ENCODE results near the gene SRBD1. TPM values are rescaled to one million over a fixed set of nuclear protein-coding genes. Genes with fewer than 3 reads are reported as not detected.

The SRBD1 gene
- total RNA-seq, 5 donors from 2014 or later (not counting 1 experiment from before 2014, with no cell fraction given), result 16.1 to 22.8 (median 20.7) TPM

DNA sequence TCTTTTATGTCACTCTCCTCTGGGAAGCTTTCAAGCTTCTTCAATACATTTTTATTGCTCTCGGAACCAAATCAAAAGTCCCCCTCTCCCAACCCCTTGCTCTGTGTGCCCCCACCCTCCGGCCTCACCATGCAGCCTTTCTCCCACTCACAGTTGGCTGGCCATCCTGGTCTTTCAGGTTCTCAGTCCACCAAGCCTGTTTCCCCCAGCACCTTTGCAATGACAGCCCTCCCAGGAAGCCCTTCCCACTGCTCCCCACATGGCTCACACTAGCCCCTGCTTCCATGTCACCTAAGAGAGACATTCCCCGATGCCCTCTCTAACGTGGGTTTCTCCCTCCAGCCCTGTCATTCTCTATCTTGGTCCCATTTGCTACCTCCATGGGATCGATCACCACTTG is 266.6 kb downstream of the SRBD1 start:
- ATAC-seq (replicated peaks in 1 of 4) (no peak), DNase-seq (no peak)
- no peak overlapping the region for H3K27ac ChIP-seq (ENCODE audit: low read length)
- ChIA-PET CTCF (no interaction called here), POLR2A (no interaction called here)
- no peak overlapping the region for H3K4me3 Mint-ChIP-seq
- peaks cover 9 to 17% of the 10 kb centered on the region in 2 donors for H3K27me3 Mint-ChIP-seq
- no peaks in the 10 kb centered on the region for H3K9me3 ChIP-seq
- WGBS (ENCODE audit: insufficient coverage), result 56% methylated on average over 4 of the region's 5 CpGs
- peaks cover 0 to 5% of the 10 kb centered on the region in 2 experiments for H3K27me3 ChIP-seq (replicated peaks in 1 of 2; ENCODE audit: control insufficient read depth in 2 of 2, extremely low read depth in 1 of 2, insufficient read depth in 2 of 2, low read length in 1 of 2)
- peaks cover 0 to 5% (median 0%) of the 10 kb centered on the region in 3 donors for H3K9me3 Mint-ChIP-seq
- no peaks in the 10 kb centered on the region for H3K36me3 ChIP-seq (ENCODE audit: control insufficient read depth in 2 of 2, extremely low read depth in 1 of 2, insufficient read depth in 1 of 2, low read length in 1 of 2)
- H3K27ac Mint-ChIP-seq, result no peak overlapping the region
- no peak overlapping the region for H3K4me3 ChIP-seq (ENCODE audit: control insufficient read depth in 1 of 2, extremely low read depth in 1 of 2, low read length in 1 of 2)
- no peaks in the 10 kb centered on the region for H3K36me3 Mint-ChIP-seq
- no peaks in the 10 kb centered on the region for H3K4me1 ChIP-seq (ENCODE audit: control insufficient read depth in 1 of 2, extremely low read depth in 1 of 2, insufficient read depth in 2 of 2, low read length in 2 of 2)
- no peaks in the 10 kb centered on the region for H3K4me1 Mint-ChIP-seq

DNA sequence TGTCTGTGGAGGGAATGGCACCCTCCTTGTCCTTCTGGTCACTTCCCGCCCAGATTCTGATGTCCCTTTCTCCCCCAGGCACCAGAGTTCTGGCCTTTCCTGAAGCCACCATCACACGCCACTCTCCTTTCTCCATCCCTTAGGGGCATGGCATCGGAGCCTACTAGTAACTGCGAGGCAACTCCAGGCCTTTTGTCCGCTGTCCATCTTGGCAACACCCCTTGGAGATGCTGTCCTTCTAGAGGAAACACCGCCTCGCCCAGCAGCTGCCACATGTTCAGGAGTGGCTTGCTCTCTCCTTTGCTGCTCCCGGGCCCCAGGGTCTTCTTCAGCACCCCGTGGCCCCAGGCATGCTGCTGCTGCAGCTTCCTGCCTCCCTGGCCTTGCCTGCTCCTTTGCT is 267.0 kb downstream of the SRBD1 start:
- H3K36me3 ChIP-seq (ENCODE audit: control insufficient read depth in 2 of 2, extremely low read depth in 1 of 2, insufficient read depth in 1 of 2, low read length in 1 of 2), result no peaks in the 10 kb centered on the region
- 81% methylated on average over 9 of the region's 9 CpGs for WGBS (ENCODE audit: insufficient coverage)
- peaks cover 9 to 17% of the 10 kb centered on the region in 2 donors for H3K27me3 Mint-ChIP-seq
- no peaks in the 10 kb centered on the region for H3K4me1 Mint-ChIP-seq
- no peak overlapping the region for H3K27ac Mint-ChIP-seq
- POLR2A ChIA-PET, result no interaction called here
- no peak for ATAC-seq (replicated peaks in 1 of 4)
- CTCF ChIA-PET, result no interaction called here
- no peaks in the 10 kb centered on the region for H3K4me1 ChIP-seq (ENCODE audit: control insufficient read depth in 1 of 2, extremely low read depth in 1 of 2, insufficient read depth in 2 of 2, low read length in 2 of 2)
- H3K4me3 ChIP-seq (ENCODE audit: control insufficient read depth in 1 of 2, extremely low read depth in 1 of 2, low read length in 1 of 2), result no peak overlapping the region
- H3K36me3 Mint-ChIP-seq, result no peaks in the 10 kb centered on the region
- H3K27me3 ChIP-seq (replicated peaks in 1 of 2; ENCODE audit: control insufficient read depth in 2 of 2, extremely low read depth in 1 of 2, insufficient read depth in 2 of 2, low read length in 1 of 2), result peaks cover 0 to 5% of the 10 kb centered on the region in 2 experiments
- DNase-seq, result no peak
- no peak overlapping the region for H3K4me3 Mint-ChIP-seq
- H3K9me3 ChIP-seq, result no peaks in the 10 kb centered on the region
- peaks cover 0 to 5% (median 0%) of the 10 kb centered on the region in 3 donors for H3K9me3 Mint-ChIP-seq
- H3K27ac ChIP-seq (ENCODE audit: low read length), result no peak overlapping the region

DNA sequence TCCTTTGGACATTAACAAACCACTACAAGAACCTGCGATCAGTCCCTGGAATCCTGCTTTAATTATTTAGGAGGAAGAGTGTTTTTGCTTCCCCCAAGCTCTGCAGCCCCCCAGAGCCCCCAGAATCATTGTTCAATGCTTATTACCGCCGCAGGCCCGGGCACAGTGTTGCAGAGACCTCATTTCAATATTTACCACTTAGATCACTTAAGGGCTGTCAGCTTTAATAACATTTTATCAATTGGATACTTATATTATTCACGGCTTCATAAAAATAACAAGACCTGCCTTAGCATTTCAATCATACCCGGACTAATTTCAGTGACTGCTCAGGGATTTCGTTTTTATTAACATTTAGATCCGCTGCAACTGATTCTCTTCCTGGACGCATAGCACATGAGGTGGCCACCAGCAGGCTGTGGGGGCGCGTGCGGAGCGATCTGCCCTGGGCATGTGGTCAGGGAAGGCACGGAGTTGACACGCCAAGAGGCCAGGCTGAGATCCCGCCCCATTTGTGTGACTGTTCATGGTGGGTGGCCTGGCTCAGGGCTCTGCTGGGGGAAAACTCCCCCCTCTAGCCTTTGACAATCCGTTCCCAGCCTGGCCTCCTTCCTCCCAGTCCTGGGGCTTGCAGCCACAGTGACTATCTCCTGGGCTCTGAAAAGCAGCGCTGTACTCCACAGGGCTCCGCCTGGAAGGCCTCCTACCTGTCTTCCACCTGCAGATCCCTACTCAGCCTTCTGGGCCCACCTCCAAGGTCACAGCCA is 267.6 kb downstream of the SRBD1 start:
- Mint-ChIP-seq H3K4me1 (no peaks in the 10 kb centered on the region), H3K36me3 (no peaks in the 10 kb centered on the region), H3K27ac (no peak overlapping the region), H3K27me3 (peaks cover 9 to 17% of the 10 kb centered on the region in 2 donors), H3K9me3 (peaks cover 0 to 5% (median 0%) of the 10 kb centered on the region in 3 donors), H3K4me3 (no peak overlapping the region)
- ATAC-seq (replicated peaks in 1 of 4) (no peak), DNase-seq (no peak)
- H3K9me3 ChIP-seq, result no peaks in the 10 kb centered on the region
- no peak overlapping the region for H3K4me3 ChIP-seq (ENCODE audit: control insufficient read depth in 1 of 2, extremely low read depth in 1 of 2, low read length in 1 of 2)
- peaks cover 0 to 5% of the 10 kb centered on the region in 2 experiments for H3K27me3 ChIP-seq (replicated peaks in 1 of 2; ENCODE audit: control insufficient read depth in 2 of 2, extremely low read depth in 1 of 2, insufficient read depth in 2 of 2, low read length in 1 of 2)
- H3K27ac ChIP-seq (ENCODE audit: low read length), result no peak overlapping the region
- POLR2A ChIA-PET, result no interaction called here
- 89% methylated on average over 14 of the region's 19 CpGs for WGBS (ENCODE audit: insufficient coverage)
- H3K4me1 ChIP-seq (ENCODE audit: control insufficient read depth in 1 of 2, extremely low read depth in 1 of 2, insufficient read depth in 2 of 2, low read length in 2 of 2), result no peaks in the 10 kb centered on the region
- no peaks in the 10 kb centered on the region for H3K36me3 ChIP-seq (ENCODE audit: control insufficient read depth in 2 of 2, extremely low read depth in 1 of 2, insufficient read depth in 1 of 2, low read length in 1 of 2)
- CTCF ChIA-PET, result no interaction called here

- Mint-ChIP-seq H3K9me3 (peaks cover 0 to 5% (median 0%) of the 10 kb centered on the region in 3 donors), H3K36me3 (no peaks in the 10 kb centered on the region), H3K27ac (no peak overlapping the region), H3K27me3 (peaks cover 9 to 17% of the 10 kb centered on the region in 2 donors), H3K4me1 (no peaks in the 10 kb centered on the region), H3K4me3 (no peak overlapping the region)
- Histone ChIP-seq H3K4me1 (ENCODE audit: control insufficient read depth in 1 of 2, extremely low read depth in 1 of 2, insufficient read depth in 2 of 2, low read length in 2 of 2) (no peaks in the 10 kb centered on the region), H3K9me3 (no peaks in the 10 kb centered on the region), H3K27me3 (replicated peaks in 1 of 2; ENCODE audit: control insufficient read depth in 2 of 2, extremely low read depth in 1 of 2, insufficient read depth in 2 of 2, low read length in 1 of 2) (peaks cover 0 to 6% of the 10 kb centered on the region in 2 experiments), H3K27ac (ENCODE audit: low read length) (no peak overlapping the region), H3K36me3 (ENCODE audit: control insufficient read depth in 2 of 2, extremely low read depth in 1 of 2, insufficient read depth in 1 of 2, low read length in 1 of 2) (no peaks in the 10 kb centered on the region), H3K4me3 (ENCODE audit: control insufficient read depth in 1 of 2, extremely low read depth in 1 of 2, low read length in 1 of 2) (no peak overlapping the region)
- POLR2A ChIA-PET, result no interaction called here
- DNase-seq (no peak), ATAC-seq (replicated peaks in 1 of 4) (no peak)
- CTCF ChIA-PET, result interaction anchor here in 1 of 2 donors (0.5 kb wide), 1 partner anchor 44 kb away, joined by 5 read pairs; no protein-coding TSS in a partner anchor
- 79% methylated on average over 2 of the region's 3 CpGs for WGBS (ENCODE audit: insufficient coverage)
Measured at GRCh38 chr2:45340318-45340717, 270.7 kb downstream of the SRBD1 start.

DNA sequence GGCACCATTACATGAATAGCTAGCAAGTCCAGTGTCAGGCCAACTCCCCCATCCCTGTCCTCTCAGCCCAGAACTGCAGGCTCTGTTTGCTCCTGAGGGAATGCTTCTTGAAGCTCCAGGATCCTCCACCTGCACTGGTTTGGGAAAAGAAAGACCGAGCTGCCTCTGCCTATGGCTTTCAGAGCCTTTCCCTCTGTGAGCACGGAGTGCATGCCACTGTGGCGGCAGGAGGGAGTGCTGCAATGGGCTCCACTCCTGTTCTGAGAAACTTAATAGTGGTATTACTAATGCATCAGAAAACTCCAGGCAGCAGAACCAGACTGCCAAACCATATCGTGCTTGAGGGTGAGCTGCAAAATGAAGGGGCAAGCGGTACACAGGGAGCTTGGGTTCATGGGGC is 271.8 kb downstream of the SRBD1 start:
- Mint-ChIP-seq H3K36me3 (no peaks in the 10 kb centered on the region), H3K9me3 (peaks cover 0 to 5% (median 0%) of the 10 kb centered on the region in 3 donors), H3K4me1 (no peaks in the 10 kb centered on the region), H3K4me3 (no peak overlapping the region), H3K27ac (no peak overlapping the region), H3K27me3 (peaks cover 4 to 8% of the 10 kb centered on the region in 2 donors)
- no peaks in the 10 kb centered on the region for H3K36me3 ChIP-seq (ENCODE audit: control insufficient read depth in 2 of 2, extremely low read depth in 1 of 2, insufficient read depth in 1 of 2, low read length in 1 of 2)
- no peak overlapping the region for H3K27ac ChIP-seq (ENCODE audit: low read length)
- peaks cover 0 to 5% of the 10 kb centered on the region in 2 experiments for H3K27me3 ChIP-seq (replicated peaks in 1 of 2; ENCODE audit: control insufficient read depth in 2 of 2, extremely low read depth in 1 of 2, insufficient read depth in 2 of 2, low read length in 1 of 2)
- ATAC-seq (replicated peaks in 1 of 4), result no peak
- WGBS (ENCODE audit: insufficient coverage), result 100% methylated on average over 2 of the region's 5 CpGs
- H3K9me3 ChIP-seq, result no peaks in the 10 kb centered on the region
- ChIA-PET POLR2A (no interaction called here), CTCF (no interaction called here)
- no peaks in the 10 kb centered on the region for H3K4me1 ChIP-seq (ENCODE audit: control insufficient read depth in 1 of 2, extremely low read depth in 1 of 2, insufficient read depth in 2 of 2, low read length in 2 of 2)
- no peak overlapping the region for H3K4me3 ChIP-seq (ENCODE audit: control insufficient read depth in 1 of 2, extremely low read depth in 1 of 2, low read length in 1 of 2)
- no peak for DNase-seq

Other genes with a start within 250 kb of the SRBD1 start
- 10 to 100 TPM; 16.5 to 29.8 (median 23.4) TPM for gene PRKCE, start 40.4 kb upstream of the SRBD1 start, total RNA-seq

All from T-cell (primary cell).